T-cell (primary cell): ENCODE data around the gene CEMIP. TPM values are rescaled to one million over a fixed set of nuclear protein-coding genes. Genes with fewer than 3 reads are reported as not detected.

Source experiments
- ATAC-seq, 4 experiments: fragments of 200-7000 bp in 3 of 4; fragments of 150-1000 bp in 1 of 4; cut with Tn5 transposase; replicated peaks in 1 of 4; 1 replicate in 3 of 4; 2 replicates in 1 of 4; pipeline ENCODE4 v1.10.0; 2021; ENCODE audit warnings: moderate library complexity in 3 of 4, mild to moderate bottlenecking in 2 of 4, moderate number of reproducible peaks in 1 of 4
- CTCF ChIA-PET, 2 donors: fragments of 300-600 bp; sonication (Branson Sonifier 250); formaldehyde crosslinking; loops; one replicate each; lab custom pipeline; 2022; ENCODE audit warnings: antibody characterized with exemption in 2 of 2; lab: Charles Lee
- POLR2A ChIA-PET, 2 donors: fragments of 300-600 bp; sonication (Branson Sonifier 250); formaldehyde crosslinking; loops; one replicate each; lab custom pipeline; 2022; ENCODE audit warnings: antibody characterized with exemption in 2 of 2; lab: Charles Lee
- DNase-seq, 35 experiments: peaks; one replicate each; pipeline versions ENCODE4 v3.0.0 to v3.0.0-alpha.2; 2013 to 2023
- H3K27ac ChIP-seq: one replicate; pipeline ENCODE4 v1.5.1; 2013; ENCODE audit warnings: low read length
- H3K27me3 ChIP-seq, 2 experiments: replicated peaks in 1 of 2; 1 replicate in 1 of 2; 2 replicates in 1 of 2; pipeline versions ENCODE4 v1.6.1 to v1.7.0; 2013; ENCODE audit warnings: low read length in 1 of 2, mixed read lengths in 1 of 2; ENCODE audit not compliant: control insufficient read depth in 2 of 2, insufficient read depth in 2 of 2; ENCODE audit errors: extremely low read depth in 1 of 2
- H3K36me3 ChIP-seq, 2 donors: 1 replicate in 1 of 2; 2 replicates in 1 of 2; pipeline versions ENCODE4 v1.6.1 to v1.7.0; 2013; ENCODE audit warnings: low read length in 1 of 2; ENCODE audit not compliant: control insufficient read depth in 2 of 2, insufficient read depth in 1 of 2; ENCODE audit errors: extremely low read depth in 1 of 2
- H3K4me1 ChIP-seq, 2 experiments: 1 replicate in 1 of 2; 2 replicates in 1 of 2; pipeline versions ENCODE4 v1.6.1 to v1.7.0; 2013; ENCODE audit warnings: low read length in 2 of 2, mixed read lengths in 1 of 2; ENCODE audit not compliant: insufficient read depth in 2 of 2, control insufficient read depth in 1 of 2; ENCODE audit errors: extremely low read depth in 1 of 2
- H3K4me3 ChIP-seq, 2 donors: 1 replicate in 1 of 2; 2 replicates in 1 of 2; pipeline versions ENCODE4 v1.5.1 to v1.7.0; 2013; ENCODE audit warnings: mild to moderate bottlenecking in 2 of 2, low read length in 1 of 2, moderate library complexity in 1 of 2; ENCODE audit not compliant: control insufficient read depth in 1 of 2; ENCODE audit errors: extremely low read depth in 1 of 2
- H3K9me3 ChIP-seq: 2 replicates; pipeline ENCODE4 v1.7.0; 2013
- H3K27ac Mint-ChIP-seq, 2 donors: one replicate each; pipeline ENCODE4 v1.8.0; 2020 to 2021; ENCODE audit warnings: mild to moderate bottlenecking in 2 of 2, mixed read lengths in 2 of 2
- H3K27me3 Mint-ChIP-seq, 2 donors: one replicate each; pipeline ENCODE4 v1.8.0; 2021 to 2022; ENCODE audit warnings: mixed read lengths in 2 of 2
- H3K36me3 Mint-ChIP-seq: one replicate; pipeline ENCODE4 v1.8.0; 2021; ENCODE audit warnings: mixed read lengths
- H3K4me1 Mint-ChIP-seq, 3 donors: one replicate each; pipeline ENCODE4 v1.8.0; 2020 to 2022; ENCODE audit warnings: mixed read lengths in 3 of 3, mild to moderate bottlenecking in 1 of 3
- H3K4me3 Mint-ChIP-seq, 3 donors: one replicate each; pipeline ENCODE4 v1.8.0; 2020 to 2022; ENCODE audit warnings: mild to moderate bottlenecking in 3 of 3, mixed read lengths in 3 of 3, moderate library complexity in 3 of 3
- H3K9me3 Mint-ChIP-seq, 3 donors: one replicate each; pipeline ENCODE4 v1.8.0; 2020 to 2022; ENCODE audit warnings: mixed read lengths in 3 of 3
- WGBS: methylation state at CpG from one replicate; pipeline ENCODE4 v1.1.5; 2013; ENCODE audit warnings: missing lambda C conversion rate; ENCODE audit not compliant: insufficient coverage; 5-methylcytosine and 5-hydroxymethylcytosine counted together
- total RNA-seq, 35 experiments: library from RNA in 6 of 35; stranded (reverse) in 6 of 35; fragments of 120-200 nt in 1 of 35; gene quantifications; one replicate each; pipeline versions ENCODE4 v1.2.1 to v1.2.4 and lab custom pipeline; 2013 to 2026

The CEMIP gene
- total RNA-seq, 5 donors from 2014 or later (not counting 1 experiment from before 2014, with no cell fraction given), result 0.63 to 1.2 (median 1.2) TPM; not detected in 2

- H3K27me3 Mint-ChIP-seq, result no peaks in the 10 kb centered on the region
- no peaks in the 10 kb centered on the region for H3K9me3 Mint-ChIP-seq
- H3K4me1 Mint-ChIP-seq, result peaks cover 60 to 69% (median 60%) of the 10 kb centered on the region in 3 donors
- DNase-seq (no peak), ATAC-seq (no peak)
- peaks cover 0 to 18% of the 10 kb centered on the region in 2 experiments for H3K4me1 ChIP-seq
- peaks cover 39% of the 10 kb centered on the region for H3K36me3 Mint-ChIP-seq
- no peaks in the 10 kb centered on the region for H3K9me3 ChIP-seq
- H3K4me3 ChIP-seq, result no peak overlapping the region
- no peak overlapping the region for H3K4me3 Mint-ChIP-seq
- ChIA-PET POLR2A (no interaction called here), CTCF (no interaction called here)
- H3K36me3 ChIP-seq, result peaks cover 0 to 47% of the 10 kb centered on the region in 2 donors
- no peak overlapping the region for H3K27ac ChIP-seq
- no peaks in the 10 kb centered on the region for H3K27me3 ChIP-seq
- H3K27ac Mint-ChIP-seq, result peak overlapping the region; percentile 56 to 63
- WGBS, result no CpG with 5 or more reads among the region's 2 CpGs
These were observed 203.0 kb downstream of the CEMIP start for GRCh38 chr15:80982205-80982604.

- peaks cover 35% of the 10 kb centered on the region for H3K36me3 Mint-ChIP-seq
- 100% methylated on average over 2 of the region's 5 CpGs for WGBS
These were observed 203.7 kb downstream of the CEMIP start for GRCh38 chr15:80982839-80983238.

DNA sequence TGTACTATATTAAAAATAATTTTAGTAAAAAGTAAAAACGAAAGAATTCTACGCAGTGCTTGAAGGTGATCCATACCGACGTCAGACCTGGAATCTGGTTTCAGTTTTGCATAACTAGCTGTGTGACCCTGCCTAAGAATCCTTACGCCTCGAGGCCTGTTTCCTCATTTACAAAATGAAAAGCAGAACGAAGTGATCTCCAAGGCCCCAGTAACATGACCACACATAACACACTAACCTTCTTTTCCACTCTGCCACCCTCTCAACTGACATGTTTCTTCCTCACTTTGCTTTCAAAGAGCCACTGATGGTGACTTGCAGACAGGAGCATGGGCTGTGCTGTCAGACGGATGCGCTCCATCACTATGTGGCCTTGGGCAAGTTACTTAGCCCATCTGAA, 205.7 kb downstream of the CEMIP start:
- DNase-seq, result peak in 1 of 35 experiments; percentile 22
- H3K9me3 ChIP-seq, result no peaks in the 10 kb centered on the region
- no peak overlapping the region for H3K4me3 ChIP-seq
- peaks cover 0 to 22% of the 10 kb centered on the region in 2 donors for H3K36me3 ChIP-seq
- H3K27ac Mint-ChIP-seq, result peak overlapping the region in 1 of 2 donors; percentile 1
- H3K4me1 Mint-ChIP-seq, result peaks cover 67 to 71% (median 68%) of the 10 kb centered on the region in 3 donors
- no peaks in the 10 kb centered on the region for H3K27me3 ChIP-seq
- H3K27me3 Mint-ChIP-seq, result no peaks in the 10 kb centered on the region
- no peak for ATAC-seq
- no peak overlapping the region for H3K27ac ChIP-seq
- H3K4me3 Mint-ChIP-seq, result peak overlapping the region in 2 of 3 donors; percentile 2 to 55
- no peaks in the 10 kb centered on the region for H3K9me3 Mint-ChIP-seq
- H3K4me1 ChIP-seq, result peaks cover 14 to 33% of the 10 kb centered on the region in 2 experiments
- H3K36me3 Mint-ChIP-seq, result peaks cover 29% of the 10 kb centered on the region
- WGBS, result 69% methylated on average over 6 of the region's 9 CpGs
- CTCF ChIA-PET, result interaction anchor here (0.6 to 1.1 kb wide), 3 partner anchors 13 to 94 kb away, joined by 3 to 6 read pairs (median 5); no protein-coding TSS in a partner anchor
- POLR2A ChIA-PET, result interaction anchor here in 1 of 2 donors (0.5 to 0.6 kb wide), 3 partner anchors 19 to 1827 kb away, joined by 3 to 7 read pairs (median 4); partner anchors contain the start of gene STARD5

More at GRCh38 chr15:80982839-80983238, 203.7 kb downstream of the CEMIP start:
- ChIA-PET CTCF (no interaction called here), POLR2A (interaction anchor here in 1 of 2 donors (0.7 kb wide), 1 partner anchor 33 kb away, joined by 7 read pairs; no protein-coding TSS in a partner anchor)
- H3K27me3 Mint-ChIP-seq, result no peaks in the 10 kb centered on the region
- no peak overlapping the region for H3K4me3 Mint-ChIP-seq
- no peaks in the 10 kb centered on the region for H3K9me3 Mint-ChIP-seq
- DNase-seq (no peak), ATAC-seq (no peak)
- no peak overlapping the region for H3K27ac ChIP-seq
- peaks cover 58 to 65% (median 58%) of the 10 kb centered on the region in 3 donors for H3K4me1 Mint-ChIP-seq
- peaks cover 0 to 40% of the 10 kb centered on the region in 2 donors for H3K36me3 ChIP-seq
- no peak overlapping the region for H3K27ac Mint-ChIP-seq
- no peaks in the 10 kb centered on the region for H3K27me3 ChIP-seq
- H3K9me3 ChIP-seq, result no peaks in the 10 kb centered on the region
- peaks cover under 1 to 17% of the 10 kb centered on the region in 2 experiments for H3K4me1 ChIP-seq
- H3K4me3 ChIP-seq, result no peak overlapping the region

DNA sequence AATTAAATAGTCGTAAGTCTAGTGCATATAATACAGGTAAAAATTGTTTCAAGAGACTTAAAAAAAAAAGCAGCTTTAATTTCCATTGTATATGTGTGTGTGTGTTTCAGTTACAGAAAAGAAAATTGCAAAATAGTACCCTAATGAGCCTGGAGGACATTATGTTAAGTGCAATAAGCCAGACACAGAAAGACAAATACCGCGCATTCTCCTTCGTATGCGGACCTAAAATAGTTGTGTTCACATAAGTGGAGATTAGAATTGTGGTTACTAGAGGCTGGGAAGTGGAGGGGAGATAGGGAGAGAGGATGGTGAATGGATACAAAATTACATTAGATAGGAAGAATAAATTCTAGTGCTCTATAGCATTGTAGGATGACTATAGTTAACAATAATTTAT, 206.8 kb downstream of the CEMIP start:
- POLR2A ChIA-PET, result no interaction called here
- peak overlapping the region in 1 of 2 donors; percentile 2 for H3K27ac Mint-ChIP-seq

DNA sequence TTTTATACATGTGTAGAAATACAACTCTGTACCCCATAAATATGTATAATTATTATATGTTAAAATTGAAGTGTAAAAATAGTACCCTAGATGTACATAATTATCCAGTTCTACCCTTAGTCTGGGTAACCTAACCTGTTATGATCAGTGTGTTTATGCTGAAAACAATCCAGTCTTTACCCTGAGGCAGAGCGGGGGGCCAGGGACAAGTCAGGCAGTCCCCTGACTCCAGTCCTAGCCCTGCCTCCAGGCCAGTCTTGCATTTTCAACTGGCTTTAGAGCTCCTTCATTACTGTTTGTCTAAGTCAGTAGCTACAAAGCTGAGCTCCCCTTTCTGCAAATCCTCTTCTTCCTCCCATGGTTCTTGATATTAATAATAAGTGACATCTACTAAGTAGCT, 207.3 kb downstream of the CEMIP start:
- DNase-seq, result no peak
- Histone ChIP-seq H3K36me3 (peaks cover 0 to 13% of the 10 kb centered on the region in 2 donors), H3K27me3 (no peaks in the 10 kb centered on the region), H3K4me3 (no peak overlapping the region), H3K27ac (no peak overlapping the region), H3K4me1 (peaks cover 28 to 40% of the 10 kb centered on the region in 2 experiments), H3K9me3 (no peaks in the 10 kb centered on the region)
- no peak for ATAC-seq
- Mint-ChIP-seq H3K4me3 (peak overlapping the region in 1 of 3 donors; percentile 99), H3K9me3 (no peaks in the 10 kb centered on the region), H3K36me3 (peaks cover 25% of the 10 kb centered on the region), H3K27me3 (no peaks in the 10 kb centered on the region), H3K4me1 (peaks cover 78 to 84% (median 82%) of the 10 kb centered on the region in 3 donors), H3K27ac (no peak overlapping the region)
- WGBS, result 100% methylated on average over 1 of the region's 1 CpG
- ChIA-PET CTCF (interaction anchor here in 1 of 2 donors (0.7 to 1.0 kb wide), 2 partner anchors 18 to 22 kb away, joined by 3 read pairs; no protein-coding TSS in a partner anchor), POLR2A (no interaction called here)

More for the DNA sequence above, 206.8 kb downstream of the CEMIP start:
- Histone ChIP-seq H3K36me3 (peaks cover 0 to 13% of the 10 kb centered on the region in 2 donors), H3K4me1 (peaks cover 23 to 37% of the 10 kb centered on the region in 2 experiments), H3K27me3 (no peaks in the 10 kb centered on the region), H3K9me3 (no peaks in the 10 kb centered on the region), H3K4me3 (no peak overlapping the region), H3K27ac (no peak overlapping the region)
- Mint-ChIP-seq H3K9me3 (no peaks in the 10 kb centered on the region), H3K36me3 (peaks cover 25% of the 10 kb centered on the region), H3K27me3 (no peaks in the 10 kb centered on the region), H3K4me1 (peaks cover 73 to 79% (median 77%) of the 10 kb centered on the region in 3 donors), H3K4me3 (peak overlapping the region in 1 of 3 donors; percentile 55)
- CTCF ChIA-PET, result interaction anchor here in 1 of 2 donors (0.7 to 1.1 kb wide), 3 partner anchors 16 to 22 kb away, joined by 3 to 5 read pairs (median 3); no protein-coding TSS in a partner anchor
- DNase-seq, result no peak
- no CpG with 5 or more reads among the region's 5 CpGs for WGBS
- ATAC-seq, result no peak

GRCh38 chr15:80988148-80988796, 209.1 kb downstream of the CEMIP start:
- no CpG with 5 or more reads among the region's 8 CpGs for WGBS
- Histone ChIP-seq H3K4me3 (peak overlapping the region; percentile 94 to 97), H3K4me1 (peaks cover 30 to 36% of the 10 kb centered on the region in 2 experiments), H3K9me3 (no peaks in the 10 kb centered on the region), H3K27me3 (no peaks in the 10 kb centered on the region), H3K27ac (no peak overlapping the region), H3K36me3 (peaks cover 0 to 3% of the 10 kb centered on the region in 2 donors)
- Mint-ChIP-seq H3K4me3 (peak overlapping the region; percentile 92 to 99 (median 98)), H3K27ac (peak overlapping the region; percentile 98), H3K36me3 (peaks cover 15% of the 10 kb centered on the region), H3K9me3 (no peaks in the 10 kb centered on the region), H3K27me3 (no peaks in the 10 kb centered on the region), H3K4me1 (peaks cover 74 to 80% (median 80%) of the 10 kb centered on the region in 3 donors)
- DNase-seq, result no peak
- POLR2A ChIA-PET, result interaction anchor here (0.7 to 0.8 kb wide), 2 partner anchors 9 to 18 kb away, joined by 3 to 5 read pairs; no protein-coding TSS in a partner anchor
- no peak for ATAC-seq
- CTCF ChIA-PET, result no interaction called here
